HEK293 (cell line): Measurements from ENCODE around the gene ZNF605.
A peak's percentile ranks its signal among the peaks of the same experiment; 100 is the strongest.

Experiments used
- CTCF ChIA-PET: fragments of 350-600 bp; formaldehyde crosslinking; extraction: SDS; loops from one replicate; lab custom pipeline; 2021; ENCODE audit warnings: antibody characterized with exemption; lab: Yijun Ruan, JAX
- POLR2A ChIA-PET: fragments of 300-600 bp; formaldehyde crosslinking; extraction: SDS; loops from one replicate; lab custom pipeline; 2020; ENCODE audit warnings: antibody characterized with exemption, inconsistent platforms; lab: Yijun Ruan, JAX
- H3K27ac ChIP-seq: fragments of 200-500 bp; sonication (Bioruptor generic); 2 replicates; pipeline ENCODE4 v1.5.1; 2014; ENCODE audit warnings: low read depth, low read length, control low read depth, inconsistent platforms; ENCODE audit errors: extremely low read depth
- H3K36me3 ChIP-seq, 2 experiments: fragments of 200-500 bp in 1 of 2; sonication (Bioruptor generic) in 1 of 2; 1 replicate in 1 of 2; 2 replicates in 1 of 2; pipeline ENCODE4 v1.5.1; 2014 to 2017; ENCODE audit warnings: inconsistent platforms in 2 of 2, low read length in 2 of 2; ENCODE audit not compliant: control insufficient read depth in 2 of 2, insufficient read depth in 1 of 2
- H3K4me1 ChIP-seq: fragments of 200-500 bp; sonication (Bioruptor generic); 2 replicates; pipeline ENCODE4 v1.5.1; 2014; ENCODE audit warnings: mild to moderate bottlenecking, low read length, inconsistent platforms; ENCODE audit not compliant: control insufficient read depth, insufficient read depth
- H3K4me3 ChIP-seq: 2 replicates; pipeline ENCODE4 v1.5.1; 2011; ENCODE audit warnings: low read depth, mild to moderate bottlenecking, control low read depth, low read length, moderate library complexity
- H3K9me3 ChIP-seq: fragments of 200-500 bp; sonication (Bioruptor generic); 2 replicates; pipeline ENCODE4 v1.5.1; 2014; ENCODE audit warnings: low read depth, low read length, inconsistent platforms; ENCODE audit not compliant: control insufficient read depth, insufficient read depth
- ATF2 ChIP-seq: fragments of 450-650 bp; formaldehyde crosslinking; IDR thresholded peaks from 2 replicates; pipeline ENCODE4 v1.5.1; 2016; ENCODE audit warnings: missing biosample characterization, missing genetic modification characterization, low read depth
- HIC1 ChIP-seq: fragments of 450-650 bp; formaldehyde crosslinking; IDR thresholded peaks from 2 replicates; pipeline ENCODE4 v1.5.1; 2016; ENCODE audit warnings: missing biosample characterization, missing genetic modification characterization
- KLF10 ChIP-seq: fragments of 450-650 bp; IDR thresholded peaks from 2 replicates; pipeline ENCODE4 v1.5.1; 2018; ENCODE audit warnings: missing biosample characterization, mild to moderate bottlenecking, missing genetic modification characterization
- KLF7 ChIP-seq: fragments of 450-650 bp; formaldehyde crosslinking; IDR thresholded peaks from 2 replicates; pipeline ENCODE4 v1.5.1; 2016; ENCODE audit warnings: missing biosample characterization, missing genetic modification characterization, borderline replicate concordance
- OVOL3 ChIP-seq: fragments of 450-650 bp; formaldehyde crosslinking; IDR thresholded peaks from 2 replicates; pipeline ENCODE4 v1.5.1; 2016; ENCODE audit warnings: missing biosample characterization, missing genetic modification characterization
- SETDB1 ChIP-seq: IDR thresholded peaks from one replicate; pipeline ENCODE4 v1.6.1; 2017; ENCODE audit warnings: mild to moderate bottlenecking, low read length, moderate library complexity, mixed read lengths; ENCODE audit not compliant: insufficient read length
- ZBTB1 ChIP-seq: fragments of 450-650 bp; formaldehyde crosslinking; IDR thresholded peaks from 2 replicates; pipeline ENCODE4 v1.5.1; 2016; ENCODE audit warnings: missing biosample characterization, missing genetic modification characterization
- ZNF132 ChIP-seq: fragments of 450-650 bp; formaldehyde crosslinking; IDR thresholded peaks from 2 replicates; pipeline ENCODE4 v1.5.1; 2017; ENCODE audit warnings: missing biosample characterization, missing genetic modification characterization, borderline replicate concordance
- ZNF146 ChIP-seq: fragments of 450-650 bp; formaldehyde crosslinking; IDR thresholded peaks from 2 replicates; pipeline ENCODE4 v1.5.1; 2016; ENCODE audit warnings: missing biosample characterization, missing genetic modification characterization
- ZNF174 ChIP-seq: fragments of 450-650 bp; formaldehyde crosslinking; IDR thresholded peaks from 2 replicates; pipeline ENCODE4 v1.5.0; 2017; ENCODE audit warnings: missing biosample characterization, mild to moderate bottlenecking, missing genetic modification characterization
- ZNF19 ChIP-seq: fragments of 450-650 bp; formaldehyde crosslinking; IDR thresholded peaks from 2 replicates; pipeline ENCODE4; 2016; ENCODE audit warnings: missing biosample characterization, missing genetic modification characterization, low read depth
- ZNF37A ChIP-seq: fragments of 450-650 bp; IDR thresholded peaks from 2 replicates; pipeline ENCODE4 v1.5.1; 2018; ENCODE audit warnings: missing biosample characterization, missing genetic modification characterization
- ZNF426 ChIP-seq: fragments of 450-650 bp; formaldehyde crosslinking; IDR thresholded peaks from 2 replicates; pipeline ENCODE4 v1.5.1; 2017; ENCODE audit warnings: missing biosample characterization, missing genetic modification characterization, mild to moderate bottlenecking, inconsistent platforms, moderate library complexity
- ZNF488 ChIP-seq: fragments of 450-650 bp; formaldehyde crosslinking; IDR thresholded peaks from 2 replicates; pipeline ENCODE4 v1.5.1; 2016; ENCODE audit warnings: missing biosample characterization, missing genetic modification characterization
- ZNF518A ChIP-seq: fragments of 450-650 bp; formaldehyde crosslinking; conservative IDR thresholded peaks from 2 replicates; pipeline ENCODE4 v1.5.1; 2016; ENCODE audit warnings: low read depth, missing biosample characterization, missing genetic modification characterization
- ZNF544 ChIP-seq: fragments of 450-650 bp; formaldehyde crosslinking; IDR thresholded peaks from 2 replicates; pipeline ENCODE4 v1.5.0; 2017; ENCODE audit warnings: missing biosample characterization, missing genetic modification characterization
- ZNF560 ChIP-seq: fragments of 450-650 bp; formaldehyde crosslinking; IDR thresholded peaks from 2 replicates; pipeline ENCODE4 v1.5.1; 2017; ENCODE audit warnings: missing biosample characterization, missing genetic modification characterization, borderline replicate concordance
- ZNF585B ChIP-seq: fragments of 450-650 bp; formaldehyde crosslinking; IDR thresholded peaks from 2 replicates; pipeline ENCODE4 v1.5.1; 2016; ENCODE audit warnings: missing biosample characterization, missing genetic modification characterization
- ZNF596 ChIP-seq: fragments of 450-650 bp; IDR thresholded peaks from 2 replicates; pipeline ENCODE4 v1.5.0; 2018; ENCODE audit warnings: missing biosample characterization, mild to moderate bottlenecking, missing genetic modification characterization, moderate library complexity
- ZNF645 ChIP-seq: fragments of 450-650 bp; formaldehyde crosslinking; IDR thresholded peaks from 2 replicates; pipeline ENCODE4; 2016; ENCODE audit warnings: missing biosample characterization, missing genetic modification characterization
- ZSCAN16 ChIP-seq: fragments of 450-650 bp; formaldehyde crosslinking; IDR thresholded peaks from 2 replicates; pipeline ENCODE4 v1.5.1; 2016; ENCODE audit warnings: missing biosample characterization, missing genetic modification characterization

ZNF605 gene

GRCh38 chr12:132954471-132955048 lies 1.5 kb downstream of the ZNF605 start (continued):
- no peak for TF ChIP-seq ATF2
- 0 out of 2 replicates have a peak, but pooled peaks have one; percentile 8 for TF ChIP-seq ZNF19 (tag by site-specific recombination)
- TF ChIP-seq, all 188 proteins: peak for 6

GRCh38 chr12:132953771-132954170 lies 2.3 kb downstream of the ZNF605 start:
- CTCF ChIA-PET: no interaction called here
- Histone ChIP-seq H3K4me1 (peaks cover 2% of the 10 kb centered on the region; the same call in 1 of the 2 replicates), H3K36me3 (peaks cover 0 to 33% of the 10 kb centered on the region in 2 experiments; a peak in 2 of 3 replicates), H3K4me3 (no peak overlapping the region), H3K9me3 (no peaks in the 10 kb centered on the region; the same call in 1 of the 2 replicates)
- POLR2A ChIA-PET: no interaction called here
- TF ChIP-seq ZNF518A (tag by site-specific recombination) (no peak), ZNF596 (tag by site-specific recombination) (no peak), ZNF174 (tag by site-specific recombination) (no peak), ZNF146 (tag by site-specific recombination) (no peak), HIC1 (tag by site-specific recombination) (no peak), ZNF560 (tag by site-specific recombination) (no peak), ZNF544 (tag by site-specific recombination) (no peak), OVOL3 (tag by site-specific recombination) (no peak), ZNF37A (tag by site-specific recombination) (no peak), ZNF132 (tag by site-specific recombination) (no peak), ZNF488 (tag by site-specific recombination) (no peak), ZNF585B (no peak), ZNF645 (no peak), ZBTB1 (tag by site-specific recombination) (no peak), KLF7 (tag by site-specific recombination) (no peak), SETDB1 (no peak), ZSCAN16 (tag by site-specific recombination) (no peak), ZNF426 (tag by site-specific recombination) (no peak), KLF10 (tag by site-specific recombination) (no peak)
- TF ChIP-seq, all 188 proteins: peak for 0
- no peak overlapping the region for H3K27ac ChIP-seq
